SHP77 (cell line): ENCODE data around the gene ATP8B3.
A peak's percentile ranks its signal among the peaks of the same experiment; 100 is the strongest.

ENCODE experiments used
- DNase-seq, 2 experiments: peaks; one replicate each; lab custom pipeline; 2025; lab: John Stamatoyannopoulos, UW

ATP8B3 gene

GRCh38 chr19:1833540-1833939, 21.5 kb upstream of the ATP8B3 start:
- DNase-seq = no peak

DNA sequence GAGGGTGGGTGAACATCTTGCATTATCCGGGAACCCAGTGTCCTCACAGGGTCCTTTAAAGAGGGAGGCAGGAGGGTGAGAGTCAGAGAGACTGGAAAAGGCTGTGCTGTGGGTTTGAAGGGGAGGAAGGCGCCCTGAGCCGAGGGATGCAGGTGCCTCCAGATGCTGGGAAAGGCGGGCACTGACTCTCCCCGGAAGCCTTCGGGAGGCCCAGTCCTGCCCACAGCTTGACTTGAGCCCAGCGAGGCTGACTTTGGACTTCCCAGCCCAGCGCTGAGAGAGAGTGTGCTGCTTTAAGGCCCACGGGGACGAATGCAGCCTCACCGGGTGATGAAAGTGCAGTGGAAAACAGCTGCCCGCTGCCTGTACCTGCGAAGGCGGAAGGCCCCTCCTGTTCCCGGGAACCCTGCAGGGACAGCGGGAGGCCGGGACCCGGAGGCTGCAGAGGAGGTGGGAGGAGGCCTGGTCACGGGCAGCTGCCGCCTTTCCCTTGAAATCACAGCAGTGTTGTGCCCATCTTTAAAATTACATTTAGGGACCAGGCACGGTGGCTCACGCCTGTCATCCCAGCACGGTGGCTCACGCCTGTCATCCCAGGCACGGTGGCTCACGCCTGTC, 20.1 kb upstream of the ATP8B3 start:
- DNase-seq = no peak

DNA sequence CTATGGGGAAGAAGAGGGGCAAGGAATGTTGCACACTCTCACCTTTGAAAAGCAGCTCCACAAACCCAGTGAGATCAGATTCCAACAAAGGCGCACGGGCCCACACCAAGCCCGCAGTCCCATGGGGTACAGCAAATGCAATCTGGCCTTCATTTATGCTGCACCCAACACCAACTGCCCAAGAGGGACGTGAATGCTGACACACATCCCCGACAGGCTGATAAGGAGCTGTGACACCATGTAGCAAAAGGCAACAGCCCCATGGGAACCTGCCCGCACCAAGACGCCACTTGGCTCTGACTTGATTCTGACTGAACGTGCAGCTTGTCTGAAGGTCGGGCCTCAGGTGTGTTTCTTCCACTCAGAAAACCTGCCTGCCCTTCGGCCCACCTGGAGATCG, 18.9 kb upstream of the ATP8B3 start:
- DNase-seq = no peak

GRCh38 chr19:1830568-1830967, 18.5 kb upstream of the ATP8B3 start:
- no peak for DNase-seq

- DNase-seq = no peak
These were observed 17.9 kb upstream of the ATP8B3 start for GRCh38 chr19:1829958-1830357.

GRCh38 chr19:1828279-1829238, 16.5 kb upstream of the ATP8B3 start:
- no peak for DNase-seq

GRCh38 chr19:1827566-1828278, 15.6 kb upstream of the ATP8B3 start:
- no peak for DNase-seq

- DNase-seq = no peak
These were observed 14.8 kb upstream of the ATP8B3 start for GRCh38 chr19:1826557-1827521.

DNA sequence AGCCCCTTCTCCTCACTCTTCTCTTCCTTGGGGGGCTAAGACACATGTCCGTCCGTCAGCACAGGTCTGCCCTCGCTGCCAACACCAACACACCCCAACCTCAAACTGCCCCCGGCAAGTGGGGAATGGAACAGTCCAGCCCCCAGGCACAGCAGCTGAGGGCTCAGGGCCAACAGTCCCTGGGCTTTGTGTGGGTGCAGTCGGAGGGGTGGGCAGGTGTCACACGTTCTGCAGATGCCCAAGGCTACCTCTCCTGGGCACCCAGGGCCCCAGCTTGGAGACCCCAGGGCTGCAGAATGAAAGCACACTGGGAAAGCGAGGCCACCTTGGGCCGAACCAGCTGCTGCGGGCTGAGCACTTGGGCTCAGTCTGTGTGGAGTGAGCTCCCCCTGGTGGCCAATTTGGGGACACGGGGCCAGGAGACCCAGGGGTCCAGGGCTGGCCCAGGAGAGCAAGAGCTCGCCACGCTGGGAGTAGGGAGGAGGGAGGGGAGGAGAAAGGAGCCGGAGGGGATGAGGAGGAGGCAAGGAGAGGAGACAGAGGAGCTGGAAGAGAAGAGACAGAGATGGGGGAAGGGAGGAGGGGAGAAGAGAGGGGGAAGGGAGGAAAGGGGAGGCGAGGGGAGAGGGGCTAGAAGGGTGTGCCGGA, 14.0 kb upstream of the ATP8B3 start:
- peak; percentile 35 to 62 for DNase-seq

DNA sequence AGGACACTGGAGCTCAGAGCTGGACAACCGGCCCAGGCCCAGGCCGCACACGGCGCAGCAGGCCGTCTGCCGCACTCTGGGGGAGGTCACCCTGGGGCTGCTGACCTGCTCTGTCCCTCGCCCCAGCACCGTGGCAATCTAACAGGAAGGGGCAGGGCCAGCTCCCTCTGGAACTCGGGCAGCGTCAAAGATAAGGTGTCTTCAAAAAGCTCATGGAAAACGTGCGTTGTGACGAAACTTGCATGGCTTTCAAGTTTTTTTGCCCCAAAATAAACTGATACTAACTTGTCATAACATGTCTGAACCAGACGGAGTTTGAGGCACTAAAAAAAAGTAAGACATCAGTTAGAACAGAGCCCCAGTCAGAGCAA, 12.2 kb upstream of the ATP8B3 start:
- no peak for DNase-seq

GRCh38 chr19:1823539-1824251, 11.6 kb upstream of the ATP8B3 start:
- DNase-seq = no peak

DNA sequence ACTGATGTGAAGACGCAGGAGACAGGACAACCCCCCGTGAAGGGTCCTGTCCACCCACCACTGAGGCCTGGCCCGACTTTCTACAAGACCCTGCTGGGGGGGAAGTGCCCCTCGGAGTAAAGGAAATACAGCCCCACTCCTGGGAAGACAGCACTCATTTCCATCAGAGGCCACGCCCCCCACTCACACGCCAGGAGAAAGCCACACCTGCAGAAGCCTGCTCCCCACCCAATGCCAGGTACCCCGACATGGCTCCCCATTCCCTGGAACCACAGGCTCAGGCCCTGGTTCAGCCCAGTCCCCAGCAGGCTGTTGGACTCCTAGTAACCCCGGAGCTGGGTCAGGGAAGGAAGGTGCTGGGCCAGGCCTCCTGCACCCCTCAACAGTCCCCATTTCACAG, 10.9 kb upstream of the ATP8B3 start:
- no peak for DNase-seq

- no peak for DNase-seq
These were observed 10.1 kb upstream of the ATP8B3 start for GRCh38 chr19:1822210-1822609.

GRCh38 chr19:1819341-1820255, 7.5 kb upstream of the ATP8B3 start:
- no peak for DNase-seq

DNA sequence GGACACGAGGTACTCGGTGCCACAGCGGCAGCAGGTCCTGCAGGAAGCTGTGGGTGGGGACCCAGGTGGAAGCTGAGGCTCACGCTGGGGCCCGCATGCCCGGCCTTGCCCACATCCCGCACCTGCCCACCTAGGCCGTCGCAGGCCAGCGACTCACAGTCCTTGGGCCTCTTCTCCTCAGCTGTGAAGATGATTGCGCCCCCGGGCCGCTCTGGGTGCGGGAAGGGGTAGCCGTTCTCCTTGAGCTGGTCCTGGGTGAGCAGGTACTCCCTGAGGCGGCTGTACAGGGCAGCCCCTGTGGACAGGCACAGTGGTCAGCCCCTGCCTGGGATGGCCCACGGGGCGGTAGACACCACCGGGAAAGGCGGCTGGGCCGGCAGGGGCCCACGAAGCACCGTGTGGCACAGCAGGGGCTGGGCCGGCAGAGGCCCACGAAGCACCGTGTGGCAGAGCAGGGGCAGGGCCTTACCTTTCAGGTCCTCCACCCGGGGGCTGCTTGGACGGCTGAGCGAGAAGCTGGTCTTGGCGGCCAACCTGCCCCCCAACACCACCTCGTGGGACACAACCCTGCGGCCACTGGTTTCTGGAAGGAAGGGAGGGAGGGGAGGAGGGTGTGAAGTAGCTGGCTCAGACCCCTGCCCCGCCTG, 6.6 kb upstream of the ATP8B3 start:
- DNase-seq = no peak

- DNase-seq = no peak
These were observed 5.6 kb upstream of the ATP8B3 start for GRCh38 chr19:1817553-1818179.

DNA sequence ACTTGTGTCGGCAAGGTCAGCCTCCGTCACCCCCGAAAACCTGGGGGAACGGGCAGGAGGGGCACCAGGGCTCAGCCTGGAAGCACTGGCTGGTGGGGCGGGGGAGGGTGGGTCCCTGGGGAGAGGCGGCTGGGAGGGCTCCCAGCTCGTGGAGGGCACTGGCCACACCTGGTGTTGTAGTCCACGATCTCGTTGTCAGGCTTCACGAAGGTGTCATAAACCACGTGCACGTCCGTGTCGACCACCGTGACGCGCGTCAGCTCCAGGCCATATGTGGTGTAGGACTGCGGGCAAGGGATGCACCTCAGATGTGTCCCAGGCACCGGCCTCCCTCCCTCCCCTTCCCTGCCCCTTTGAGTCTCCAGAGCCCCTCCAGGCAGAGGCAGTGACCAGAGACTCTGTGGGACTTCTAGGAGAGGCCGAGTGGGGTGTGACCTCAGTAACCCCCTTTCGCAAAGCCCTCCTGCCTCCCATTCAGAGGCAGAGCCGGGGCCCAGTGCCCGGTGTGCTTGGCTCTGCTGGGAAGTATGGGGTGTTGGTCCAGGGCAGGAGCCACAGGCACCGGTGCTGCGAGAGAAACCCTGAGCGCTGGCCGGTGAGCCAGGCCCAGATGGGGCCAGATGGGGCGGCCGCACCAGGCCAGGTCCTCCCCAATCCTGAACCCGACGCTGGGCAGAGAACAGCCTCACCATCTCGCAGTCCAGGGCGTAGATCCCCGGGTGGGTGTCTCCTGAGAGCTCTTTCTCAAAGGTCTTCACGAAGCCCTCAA, 4.6 kb upstream of the ATP8B3 start:
- DNase-seq = no peak
